ENCODE data around the gene COA8. TPM values are rescaled to one million over a fixed set of nuclear protein-coding genes. Genes with fewer than 3 reads are reported as not detected.

Gene COA8
- 27.3 and 33.8 TPM in 2 replicates for total RNA-seq

GRCh38 chr14:103562429-103563225 is at the start of gene COA8, which contains the start of gene BAG5:
COA8 (plus strand) TSS chr14:103562960; CDS start chr14:103563002, 42 bp downstream.
BAG5 (minus strand) TSS chr14:103562657; CDS start chr14:103561164, 1,493 bp downstream.

GRCh38 chr14:103522649-103523574 is 39.8 kb upstream of the COA8 start, which contains the start of gene CKB:
CKB (minus strand) TSS chr14:103522830; CDS start chr14:103522493, 337 bp downstream.

GRCh38 chr14:103528587-103529382 is 34.0 kb upstream of the COA8 start, which contains the start of gene TRMT61A:
TRMT61A (plus strand) TSS chr14:103529196; CDS start chr14:103529979, 783 bp downstream.

GRCh38 chr14:103628684-103629502 is 66.1 kb downstream of the COA8 start, which contains the start of gene KLC1:
KLC1 (plus strand) TSS chr14:103629211; CDS start chr14:103654565, 25,354 bp downstream.

Other genes starting within 250 kb of the COA8 start
- 215 and 286 TPM in 2 replicates for gene EIF5, start 228.7 kb upstream of the COA8 start, total RNA-seq
- 93.6 and 104 TPM in 2 replicates for gene MARK3, start 177.5 kb upstream of the COA8 start, total RNA-seq
- 28.4 and 30.7 TPM in 2 replicates for gene CKB, start 40.1 kb upstream of the COA8 start, total RNA-seq
- gene TRMT61A, start 33.8 kb upstream of the COA8 start, total RNA-seq, result 10.9 and 18.7 TPM in 2 replicates
- 48.2 and 52.5 TPM in 2 replicates for gene BAG5, start 303 bp upstream of the COA8 start, total RNA-seq
- gene KLC1, start 66.3 kb downstream of the COA8 start, total RNA-seq, result 140 and 211 TPM in 2 replicates
- 5.2 and 8.2 TPM in 2 replicates for gene XRCC3, start 152.5 kb downstream of the COA8 start, total RNA-seq
- 56.0 and 60.8 TPM in 2 replicates for gene ZFYVE21, start 152.8 kb downstream of the COA8 start, total RNA-seq